Measurements from ENCODE around the gene RAB40C.
A peak's percentile ranks its signal among the peaks of the same experiment; 100 is the strongest.

RAB40C gene

GRCh38 chr16:575354-576196 lies 14.3 kb upstream of the RAB40C start:
- no peak for DNase-seq

DNA sequence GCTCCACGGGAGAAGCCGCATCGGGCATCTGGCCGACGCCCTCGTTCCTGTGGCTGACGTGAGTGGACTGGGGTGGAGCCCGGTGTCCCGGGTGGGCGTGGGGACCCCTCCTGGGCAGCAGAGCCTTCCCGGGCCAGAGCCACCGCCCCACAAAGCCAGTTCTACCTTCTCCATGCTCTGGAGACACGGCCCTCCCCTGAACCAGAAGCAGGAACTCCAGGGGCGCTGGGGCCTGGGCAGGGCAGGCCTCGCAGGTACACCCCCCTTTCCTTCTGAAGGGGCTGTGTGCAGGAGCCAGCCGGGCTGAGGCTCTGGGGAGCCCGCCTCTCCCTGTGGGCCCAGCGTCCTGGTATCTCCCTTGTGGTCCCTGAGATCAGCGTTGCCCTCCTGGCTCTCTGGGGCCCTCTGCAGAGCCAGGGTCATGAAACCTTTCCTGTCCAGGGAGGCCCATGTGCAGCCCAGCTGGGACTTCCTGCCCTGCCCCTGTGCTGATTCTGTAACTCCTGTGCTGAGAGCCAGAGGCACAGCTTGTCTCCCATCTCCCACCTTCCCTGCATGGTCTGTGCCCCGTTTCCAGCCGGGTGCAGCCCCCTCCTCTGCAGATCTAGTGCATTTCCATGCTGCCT lies 13.6 kb upstream of the RAB40C start:
- DNase-seq, result no peak

DNA sequence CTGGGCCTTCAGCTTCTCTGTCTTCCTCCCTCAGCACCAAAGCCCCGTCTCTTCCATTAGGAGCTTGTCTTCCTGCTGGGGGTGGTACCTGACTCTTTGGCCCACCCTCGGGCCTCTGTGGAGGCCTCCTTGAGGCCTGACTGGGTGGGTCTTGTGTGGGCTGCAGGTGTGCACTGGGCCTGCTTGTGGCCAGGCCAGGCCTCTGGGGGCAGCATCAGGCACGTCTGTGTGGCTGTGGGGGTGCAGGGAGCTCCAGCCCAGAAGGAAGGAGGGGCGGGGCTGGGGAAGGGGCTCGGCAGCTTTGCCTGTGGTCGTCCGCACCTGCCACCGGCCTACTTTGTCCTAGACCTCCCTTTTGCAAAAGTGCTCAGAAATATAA lies 13.1 kb upstream of the RAB40C start:
- DNase-seq, result no peak

DNA sequence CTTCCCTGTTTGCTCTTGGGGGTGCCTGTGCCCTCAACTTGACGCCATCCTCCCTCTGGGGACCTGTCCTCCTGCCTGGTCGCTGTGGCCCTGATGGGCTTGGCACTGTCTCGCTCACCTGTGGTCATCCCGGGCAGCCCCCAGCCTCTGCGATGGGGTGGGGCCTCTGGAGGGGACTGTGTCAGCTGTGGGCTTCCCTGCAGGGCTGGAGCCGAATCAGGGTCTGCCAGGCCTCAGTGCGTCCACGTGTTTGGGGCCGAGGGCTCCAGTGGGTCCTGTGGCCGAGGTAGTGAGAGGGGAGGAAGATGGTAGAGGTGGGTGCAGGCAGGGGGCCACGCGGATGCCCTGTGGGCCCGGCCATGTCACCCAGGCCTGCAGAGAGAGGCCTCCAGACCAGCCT lies 12.1 kb upstream of the RAB40C start:
- DNase-seq, result no peak

DNA sequence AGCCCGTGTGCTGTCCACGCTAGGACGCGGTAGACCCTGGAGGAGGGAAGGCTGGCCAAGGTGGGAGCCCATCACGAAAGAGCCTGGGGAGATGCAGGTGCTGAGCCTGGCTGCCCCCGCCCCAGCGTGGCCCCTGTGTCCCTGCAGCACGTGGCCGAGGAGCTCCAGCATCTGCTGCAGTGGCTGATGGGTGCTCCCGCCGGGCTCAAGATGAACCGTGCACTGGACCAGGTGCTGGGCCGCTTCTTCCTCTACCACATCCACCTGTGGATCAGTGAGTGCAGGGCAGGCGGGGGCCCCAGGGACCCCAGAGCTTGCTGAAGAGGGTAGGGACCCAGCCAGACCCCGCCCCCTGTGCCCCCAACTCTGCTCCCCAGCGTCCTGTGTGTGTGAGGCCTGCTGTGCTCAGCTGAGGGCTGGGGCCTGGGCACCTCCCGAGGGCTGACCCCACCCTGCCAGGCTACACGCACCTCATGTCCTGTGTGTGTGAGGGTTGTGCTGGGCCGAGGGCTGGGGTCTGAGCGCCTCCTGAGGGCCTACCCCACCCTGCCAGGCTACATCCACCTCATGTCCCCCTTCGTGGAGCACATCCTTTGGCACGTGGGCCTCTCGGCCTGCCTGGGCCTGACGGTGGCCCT lies 11.5 kb upstream of the RAB40C start:
- DNase-seq, result no peak

DNA sequence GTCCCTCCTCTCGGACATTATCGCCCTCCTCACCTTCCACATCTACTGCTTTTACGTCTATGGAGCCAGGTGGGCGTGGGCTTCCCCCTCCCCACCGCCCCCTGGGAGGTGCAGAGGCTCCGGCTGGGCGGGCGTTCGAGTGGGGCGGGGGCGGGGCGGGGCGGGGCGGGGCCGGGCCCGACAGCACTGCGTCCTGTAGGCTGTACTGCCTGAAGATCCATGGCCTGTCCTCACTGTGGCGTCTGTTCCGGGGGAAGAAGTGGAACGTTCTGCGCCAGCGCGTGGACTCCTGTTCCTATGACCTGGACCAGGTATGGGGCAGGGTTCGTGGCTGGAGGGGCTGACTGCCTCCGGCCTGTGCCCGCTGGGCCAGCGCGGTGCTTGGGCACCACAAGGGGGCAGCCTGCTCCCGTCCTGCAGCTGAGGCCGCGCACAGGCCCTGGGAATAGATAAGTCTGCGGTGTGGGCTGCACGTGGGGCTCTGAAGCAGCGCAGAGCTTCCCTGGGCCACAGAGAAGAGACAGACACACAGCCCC lies 10.9 kb upstream of the RAB40C start:
- DNase-seq, result no peak

- DNase-seq, result no peak
Observed at GRCh38 chr16:580141-580945, 9.5 kb upstream of the RAB40C start.

GRCh38 chr16:580946-581498 lies 8.8 kb upstream of the RAB40C start:
- DNase-seq, result no peak

DNA sequence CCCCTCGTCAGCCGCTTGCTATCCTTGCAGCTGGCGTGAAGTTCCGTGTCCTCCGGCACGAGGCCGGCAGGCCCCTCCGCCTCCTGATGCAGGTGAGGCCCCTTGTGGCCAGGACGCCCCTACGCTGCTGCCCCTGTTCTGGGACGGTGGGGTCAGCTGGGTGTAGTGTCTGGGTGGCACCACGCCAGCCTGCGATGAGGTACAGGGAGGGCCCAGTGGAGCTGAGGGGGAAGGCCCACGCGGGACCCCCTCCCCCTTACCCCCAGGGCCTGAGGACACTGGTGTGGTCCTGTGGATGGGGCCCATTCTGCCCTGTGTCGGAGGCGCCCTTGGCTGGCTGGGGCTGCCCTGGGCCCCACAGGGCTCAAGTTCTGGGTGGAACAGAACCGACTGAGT lies 7.7 kb upstream of the RAB40C start:
- no peak for DNase-seq

- peak in 1 of 2 experiments; percentile 44 for DNase-seq
Observed at GRCh38 chr16:582614-583331, 7.1 kb upstream of the RAB40C start.

DNA sequence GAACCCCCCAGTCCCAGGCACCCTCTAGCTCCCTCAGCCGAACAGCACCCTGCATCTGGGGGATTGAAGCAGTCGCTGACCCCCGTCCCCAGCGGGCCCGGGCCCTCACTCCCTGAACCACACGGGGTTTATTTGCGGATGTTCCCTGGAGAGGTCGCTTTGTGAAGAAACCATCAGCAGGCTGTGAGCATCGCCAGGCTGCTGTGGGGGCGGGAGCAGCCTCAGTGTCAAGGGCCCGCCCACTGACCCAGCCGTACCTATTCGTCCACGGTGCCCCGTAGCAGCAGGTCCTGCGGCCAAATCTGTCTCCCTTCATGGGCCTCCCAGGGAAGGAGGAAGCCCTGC lies 6.4 kb upstream of the RAB40C start:
- DNase-seq, result no peak

DNA sequence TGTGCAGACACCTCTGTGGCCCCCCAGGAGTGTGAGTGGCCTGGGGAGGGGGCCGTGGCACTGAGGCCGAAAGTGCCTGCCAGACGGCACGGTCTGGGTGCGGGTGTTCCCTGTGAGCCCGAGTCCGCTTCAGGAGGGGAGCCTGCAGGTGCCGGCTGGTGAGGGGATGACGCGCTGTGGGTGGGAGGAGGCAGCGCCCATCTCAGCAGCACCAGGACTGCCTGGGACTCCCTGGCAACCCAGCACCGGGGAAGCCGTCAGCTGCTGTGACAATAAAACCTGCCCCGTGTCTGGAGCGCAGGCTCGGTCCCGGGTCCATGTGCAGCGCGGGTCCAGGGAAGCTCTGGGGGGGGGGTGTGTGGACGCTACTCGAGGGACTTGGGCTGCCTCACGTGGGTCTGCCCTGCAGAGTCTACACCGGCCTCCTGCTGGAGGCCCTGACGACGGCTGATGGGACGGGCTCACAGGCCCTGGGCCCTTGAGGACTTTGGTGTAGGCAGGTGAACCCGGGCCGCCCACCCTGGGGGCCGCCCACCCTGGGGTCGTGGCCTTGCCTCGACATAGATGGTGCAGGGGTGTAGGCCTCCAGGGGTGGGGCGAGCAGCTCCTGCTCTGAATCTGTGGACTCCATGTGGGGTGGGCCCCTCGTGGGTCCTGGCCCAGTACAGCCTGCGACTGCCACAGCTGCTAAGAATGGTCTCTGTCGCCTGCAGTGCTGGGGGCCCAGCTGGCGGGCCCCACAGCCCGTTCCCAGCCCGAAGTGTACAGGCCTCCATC lies 5.9 kb upstream of the RAB40C start:
- DNase-seq, result no peak

DNA sequence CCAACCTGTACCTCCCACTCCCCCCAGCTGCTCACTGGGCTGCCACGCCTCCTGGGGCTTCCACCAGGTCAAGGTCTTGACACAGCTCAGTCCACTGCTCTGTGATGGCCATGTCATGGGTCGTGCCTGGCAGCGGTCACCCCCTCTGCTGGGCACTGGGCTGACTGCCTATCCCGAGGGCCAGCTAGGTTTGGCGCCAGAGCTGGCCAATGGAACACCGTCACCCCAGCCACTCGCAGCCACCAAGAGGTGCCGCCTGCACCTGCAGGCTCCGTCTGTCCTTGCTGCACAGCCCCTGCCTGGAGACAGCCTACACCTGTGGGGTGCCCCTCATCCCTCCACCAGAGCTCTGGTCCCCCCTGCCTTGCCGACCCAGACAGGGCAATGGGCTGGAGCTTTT lies 4.5 kb upstream of the RAB40C start:
- no peak for DNase-seq

DNA sequence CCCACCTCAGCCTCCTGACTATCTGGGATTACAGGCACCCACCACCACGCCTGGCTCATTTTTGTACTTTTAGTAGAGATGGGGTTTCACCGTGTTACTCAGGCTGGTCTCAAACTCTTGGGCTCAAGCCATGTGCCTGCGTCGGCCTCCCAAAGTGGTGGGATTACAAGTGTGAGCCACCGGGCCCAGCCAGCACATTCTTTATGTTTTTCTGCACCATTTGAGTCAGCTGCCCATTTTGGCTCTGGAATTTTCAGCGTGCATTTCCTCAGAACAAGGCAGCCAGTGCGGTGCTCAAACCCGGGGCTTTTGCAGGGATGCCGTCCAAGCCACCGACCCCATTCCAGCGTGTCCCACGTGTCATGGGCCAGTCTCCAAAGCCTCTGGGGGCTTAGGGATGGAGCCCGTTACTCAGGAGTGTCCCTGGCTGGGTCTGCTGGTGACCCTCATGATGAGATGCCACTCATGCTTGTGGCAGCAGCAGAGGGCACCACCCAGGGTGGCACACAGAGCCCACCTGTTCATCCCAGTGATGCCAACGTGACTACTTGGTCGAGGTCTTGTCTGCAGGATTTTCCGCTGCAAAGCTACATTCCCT lies 3.7 kb upstream of the RAB40C start:
- DNase-seq, result no peak

GRCh38 chr16:586645-587590 lies 2.9 kb upstream of the RAB40C start:
- DNase-seq, result no peak

GRCh38 chr16:588639-588888 lies 1.3 kb upstream of the RAB40C start:
- no peak for DNase-seq

GRCh38 chr16:588889-589657 lies 793 bp upstream of the RAB40C start:
- DNase-seq, result peak; percentile 84 to 89

- DNase-seq, result no peak
Observed at GRCh38 chr16:590188-590814, 435 bp downstream of the RAB40C start.

DNA sequence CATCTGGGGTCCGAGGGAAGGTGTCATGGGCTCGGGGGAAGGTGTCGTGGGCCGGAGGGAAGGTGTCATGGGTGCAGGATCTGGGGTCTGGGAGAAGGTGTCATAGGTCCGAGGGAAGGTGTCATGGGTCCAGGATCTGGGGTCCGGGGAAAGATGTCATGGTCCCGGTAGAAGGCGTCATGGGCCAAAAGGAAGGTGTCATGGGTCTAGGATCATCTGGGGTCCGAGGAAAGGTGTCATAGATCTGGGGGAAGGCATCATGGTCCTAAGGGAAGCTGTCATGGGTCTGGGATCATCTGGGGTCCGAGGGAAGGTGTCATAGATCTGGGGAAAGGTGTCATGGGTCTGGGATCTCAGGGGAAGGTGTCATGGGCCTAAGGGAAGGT lies 942 bp downstream of the RAB40C start:
- no peak for DNase-seq
